SH-SY5Y (cell line): ENCODE results near the gene CNIH3.

ENCODE experiments used
- GATA2 ChIP-seq: IDR thresholded peaks from 2 replicates; pipeline ENCODE4 v1.6.1; 2011; ENCODE audit warnings: mild to moderate bottlenecking, low read depth, low read length
- GATA3 ChIP-seq: IDR thresholded peaks from 2 replicates; pipeline ENCODE4 v1.6.1; 2011; ENCODE audit warnings: low read depth, mild to moderate bottlenecking, low read length, moderate library complexity

- TF ChIP-seq GATA2, result no peak
- TF ChIP-seq GATA3, result no peak
These were observed 87.6 kb downstream of the CNIH3 start for GRCh38 chr1:224703702-224704101.
